ENCODE results near the gene ADGB. TPM values are rescaled to one million over a fixed set of nuclear protein-coding genes. Genes with fewer than 3 reads are reported as not detected.

Gene ADGB
- total and polyA plus RNA-seq, 9 of the 15 experiments (the other 6 are each of a cell fraction or from before 2014, with no cell fraction given) = not detected

DNA sequence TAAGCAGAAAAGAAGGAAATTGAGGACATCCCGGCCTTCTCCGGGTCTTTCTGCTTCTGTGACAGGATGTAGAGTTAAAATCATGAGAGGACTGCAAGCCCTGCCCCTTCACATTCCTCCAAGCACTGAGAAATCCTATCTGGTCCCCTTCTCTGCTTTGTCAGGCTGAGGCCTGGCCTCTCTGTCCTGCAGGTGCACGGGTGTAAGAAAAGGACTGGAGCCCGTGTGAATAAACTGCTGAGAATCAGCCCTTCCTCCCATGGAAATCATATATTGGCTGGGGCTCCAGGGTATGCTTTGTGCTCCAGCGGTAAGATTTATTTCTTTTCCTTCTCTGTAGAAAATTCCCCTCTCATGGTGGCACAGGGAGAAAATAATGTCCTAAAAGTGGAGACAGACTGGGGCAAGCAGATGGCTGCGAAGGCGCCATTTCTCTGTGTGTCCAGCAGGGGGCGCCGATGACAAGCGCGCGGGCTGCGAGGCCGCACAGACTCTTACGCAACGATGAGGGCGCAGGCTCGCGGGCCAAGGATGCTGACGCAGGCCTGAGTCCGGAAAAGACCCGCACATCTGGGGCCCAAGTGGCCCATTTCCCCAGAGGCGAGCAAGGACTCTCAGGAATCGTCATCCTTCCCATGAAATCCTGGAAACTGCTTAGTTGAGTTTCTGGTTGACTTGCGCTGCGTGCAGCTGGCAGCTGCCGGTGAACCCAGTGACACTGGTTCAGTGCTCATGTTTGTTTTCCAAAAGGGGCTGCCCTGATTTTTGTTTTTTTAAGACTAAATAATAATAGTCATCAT lies 258.6 kb downstream of the ADGB start (continued):
- TF ChIP-seq, protein P1, sequence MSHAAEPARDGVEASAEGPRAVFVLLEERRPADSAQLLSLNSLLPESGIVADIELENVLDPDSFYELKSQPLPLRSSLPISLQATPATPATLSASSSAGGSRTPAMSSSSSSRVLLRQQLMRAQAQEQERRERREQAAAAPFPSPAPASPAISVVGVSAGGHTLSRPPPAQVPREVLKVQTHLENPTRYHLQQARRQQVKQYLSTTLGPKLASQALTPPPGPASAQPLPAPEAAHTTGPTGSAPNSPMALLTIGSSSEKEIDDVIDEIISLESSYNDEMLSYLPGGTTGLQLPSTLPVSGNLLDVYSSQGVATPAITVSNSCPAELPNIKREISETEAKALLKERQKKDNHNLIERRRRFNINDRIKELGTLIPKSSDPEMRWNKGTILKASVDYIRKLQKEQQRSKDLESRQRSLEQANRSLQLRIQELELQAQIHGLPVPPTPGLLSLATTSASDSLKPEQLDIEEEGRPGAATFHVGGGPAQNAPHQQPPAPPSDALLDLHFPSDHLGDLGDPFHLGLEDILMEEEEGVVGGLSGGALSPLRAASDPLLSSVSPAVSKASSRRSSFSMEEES (CRISPR knock-in tag; IDR thresholded peaks at IDR 0.05) = peak; percentile 21; the same call in 1 of the 2 replicates
- TF ChIP-seq TCF7 (IDR thresholded peaks at IDR 0.05; ENCODE audit: borderline replicate concordance) (no peak), EHMT2 (IDR thresholded peaks at IDR 0.05) (no peak; the same call in 1 of the 2 replicates), GTF2A2 (tag; IDR thresholded peaks at IDR 0.05) (no peak), KDM2B (CRISPR knock-in tag; IDR thresholded peaks at IDR 0.05) (peak; percentile 84; the same call in 1 of the 2 replicates), TAF1 (IDR thresholded peaks at IDR 0.05; ENCODE audit: control insufficient read depth, extremely low read depth, insufficient read depth, low read length, severe bottlenecking) (peak; percentile 40), GATAD2B (IDR thresholded peaks at IDR 0.05; ENCODE audit: borderline replicate concordance) (peak; percentile 87), ASH1L (IDR thresholded peaks at IDR 0.05; ENCODE audit: borderline replicate concordance, low read depth, partially characterized antibody) (no peak), MAFG (tag; conservative IDR thresholded peaks at IDR 0.05) (peak; percentile 71), ILF3 (IDR thresholded peaks at IDR 0.05; ENCODE audit: borderline replicate concordance) (no peak), ZNF347 (CRISPR knock-in tag; IDR thresholded peaks at IDR 0.05; ENCODE audit: low read depth) (no peak), HNRNPH1 (optimal IDR thresholded peaks at IDR 0.05; ENCODE audit: low read depth, low read length) (no peak)
- TF ChIP-seq, protein P2, sequence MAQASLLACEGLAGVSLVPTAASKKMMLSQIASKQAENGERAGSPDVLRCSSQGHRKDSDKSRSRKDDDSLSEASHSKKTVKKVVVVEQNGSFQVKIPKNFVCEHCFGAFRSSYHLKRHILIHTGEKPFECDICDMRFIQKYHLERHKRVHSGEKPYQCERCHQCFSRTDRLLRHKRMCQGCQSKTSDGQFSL (CRISPR knock-in tag; IDR thresholded peaks at IDR 0.05) = no peak
- TF ChIP-seq, protein P2 (tag; IDR thresholded peaks at IDR 0.05) = peak in 1 of 2 experiments; percentile 14; a peak in 1 of 4 replicates
- TF ChIP-seq, protein P3, sequence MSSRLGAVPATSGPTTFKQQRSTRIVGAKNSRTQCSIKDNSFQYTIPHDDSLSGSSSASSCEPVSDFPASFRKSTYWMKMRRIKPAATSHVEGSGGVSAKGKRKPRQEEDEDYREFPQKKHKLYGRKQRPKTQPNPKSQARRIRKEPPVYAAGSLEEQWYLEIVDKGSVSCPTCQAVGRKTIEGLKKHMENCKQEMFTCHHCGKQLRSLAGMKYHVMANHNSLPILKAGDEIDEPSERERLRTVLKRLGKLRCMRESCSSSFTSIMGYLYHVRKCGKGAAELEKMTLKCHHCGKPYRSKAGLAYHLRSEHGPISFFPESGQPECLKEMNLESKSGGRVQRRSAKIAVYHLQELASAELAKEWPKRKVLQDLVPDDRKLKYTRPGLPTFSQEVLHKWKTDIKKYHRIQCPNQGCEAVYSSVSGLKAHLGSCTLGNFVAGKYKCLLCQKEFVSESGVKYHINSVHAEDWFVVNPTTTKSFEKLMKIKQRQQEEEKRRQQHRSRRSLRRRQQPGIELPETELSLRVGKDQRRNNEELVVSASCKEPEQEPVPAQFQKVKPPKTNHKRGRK (tag; IDR thresholded peaks at IDR 0.05) = no peak
- TF ChIP-seq, protein P4, sequence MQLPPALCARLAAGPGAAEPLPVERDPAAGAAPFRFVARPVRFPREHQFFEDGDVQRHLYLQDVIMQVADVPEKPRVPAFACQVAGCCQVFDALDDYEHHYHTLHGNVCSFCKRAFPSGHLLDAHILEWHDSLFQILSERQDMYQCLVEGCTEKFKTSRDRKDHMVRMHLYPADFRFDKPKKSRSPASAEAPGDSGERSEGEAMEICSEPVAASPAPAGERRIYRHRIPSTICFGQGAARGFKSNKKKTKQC (CRISPR knock-in tag; IDR thresholded peaks at IDR 0.05) = peak; percentile 86
- TF ChIP-seq, protein P5, sequence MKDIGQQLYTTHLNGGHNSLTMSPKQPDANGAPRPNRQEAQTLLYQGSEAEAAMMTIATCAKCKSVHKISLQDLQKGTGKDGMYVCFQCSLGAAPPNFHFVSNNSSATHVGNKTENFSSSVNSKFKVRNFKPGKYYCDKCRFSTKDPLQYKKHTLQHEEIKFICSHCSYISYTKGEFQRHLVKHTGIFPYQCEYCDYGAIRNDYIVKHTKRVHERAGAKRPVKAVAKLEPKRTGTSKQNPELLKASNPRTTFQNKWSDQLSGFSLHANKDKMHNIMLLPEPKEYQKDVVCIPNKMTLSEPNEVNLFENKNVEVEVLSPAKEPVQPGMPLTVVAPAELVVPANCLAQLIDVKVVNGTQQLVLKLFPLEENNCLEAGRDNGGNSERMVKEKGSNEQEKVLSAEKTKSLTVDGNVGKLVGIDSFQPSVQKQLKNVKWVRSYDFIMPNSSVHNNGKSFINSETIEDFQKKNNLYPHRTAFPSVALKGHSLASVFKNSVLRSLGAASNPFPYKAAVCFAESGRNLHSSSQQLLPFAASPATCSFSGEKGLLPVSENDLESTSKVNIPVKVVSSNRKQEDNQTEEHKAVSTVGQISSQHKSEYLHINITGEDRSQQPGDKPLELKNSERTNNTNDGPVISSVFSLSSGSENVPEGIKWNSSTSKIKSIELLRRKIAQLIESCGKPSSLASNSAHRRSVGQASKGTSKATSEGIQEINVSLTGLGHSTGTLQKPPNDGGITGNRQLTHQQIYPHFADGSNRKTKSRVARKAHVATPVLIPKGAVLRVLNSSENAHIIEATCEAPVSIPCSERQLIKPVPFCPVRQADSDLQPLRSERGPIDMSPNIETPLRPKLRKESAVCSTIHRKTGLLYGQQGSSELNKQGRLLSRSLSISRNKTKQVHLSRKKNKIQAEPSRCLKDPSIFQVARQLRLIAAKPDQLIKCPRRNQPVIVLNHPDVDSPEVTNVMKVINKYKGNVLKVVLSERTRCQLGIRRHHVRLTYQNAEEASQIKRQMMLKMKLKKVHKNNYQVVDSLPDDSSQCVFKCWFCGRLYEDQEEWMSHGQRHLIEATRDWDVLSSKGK (CRISPR knock-in tag; IDR thresholded peaks at IDR 0.05) = peak; percentile 10; the same call in 1 of the 2 replicates
